ENCODE data around the gene SH3BGRL2. TPM values are rescaled to one million over a fixed set of nuclear protein-coding genes. Genes with fewer than 3 reads are reported as not detected.

Gene SH3BGRL2
- 10 to 100 TPM; 26.4 to 29.1 TPM for total RNA-seq

DNA sequence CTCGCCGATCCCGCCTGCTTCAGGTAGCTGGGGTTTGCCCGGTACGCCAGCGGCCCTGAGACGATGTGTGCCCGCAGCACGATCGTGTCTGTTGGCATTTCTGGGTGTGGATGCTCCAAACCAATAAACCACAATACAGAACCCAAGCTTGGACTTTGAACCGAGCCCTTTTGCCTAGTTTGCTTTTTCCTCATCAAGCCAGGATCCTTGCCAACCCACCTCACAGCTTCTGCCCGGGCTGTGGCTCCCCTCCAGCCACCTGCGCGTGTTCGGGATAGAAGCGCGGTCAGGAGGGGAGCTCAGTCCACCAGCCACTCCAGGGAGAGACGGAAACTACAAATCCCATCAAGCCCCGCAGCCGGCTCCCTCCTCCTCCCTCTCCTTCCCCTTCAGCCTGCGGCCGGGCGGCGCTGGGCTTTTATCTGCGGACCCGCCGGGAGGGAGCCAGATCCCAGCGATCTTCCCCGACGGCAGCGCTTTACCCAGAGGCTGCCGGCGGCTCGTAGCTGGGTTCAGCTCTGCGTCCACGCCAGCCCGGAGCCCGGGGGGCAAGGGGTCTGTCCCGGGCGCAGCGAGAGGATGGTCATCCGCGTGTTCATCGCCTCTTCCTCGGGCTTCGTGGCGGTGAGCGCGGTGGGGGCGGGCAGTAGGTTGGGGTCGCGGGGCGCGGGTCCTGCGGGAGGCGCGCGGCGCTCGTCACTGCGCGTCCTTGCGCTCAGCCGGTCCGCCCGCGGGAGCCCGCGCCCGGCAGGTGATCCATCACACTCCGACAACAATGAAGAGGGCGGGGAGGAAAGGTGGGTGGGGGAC, at the start of gene SH3BGRL2:
Gene SH3BGRL2, plus strand, starts transcription at position 447 of the 810 bp plus-strand sequence. Its CDS starts 133 bp downstream, at position 580.
- Histone ChIP-seq H3K27ac (peak within 1 kb of the TSS; percentile 62 to 94 (median 92)), H3K4me3 (peak within 1 kb of the TSS; percentile 71 to 82), H3K27me3 (no peaks in the 10 kb centered on the region), H3K9me3 (no peaks in the 10 kb centered on the region), H3K4me1 (peaks cover 32% of the 10 kb centered on the region), H3K36me3 (replicated peaks in 1 of 2; ENCODE audit: insufficient read depth in 1 of 2, low read depth in 2 of 2) (no peaks in the 10 kb centered on the region)
- peak; percentile 85 to 93 (median 91) for DNase-seq
- peak; percentile 92 for ATAC-seq
- TF ChIP-seq POLR2A (IDR thresholded peaks at IDR 0.05) = peak in 2 of 3 donors; percentile 63 to 64
- TF ChIP-seq, protein P1, sequence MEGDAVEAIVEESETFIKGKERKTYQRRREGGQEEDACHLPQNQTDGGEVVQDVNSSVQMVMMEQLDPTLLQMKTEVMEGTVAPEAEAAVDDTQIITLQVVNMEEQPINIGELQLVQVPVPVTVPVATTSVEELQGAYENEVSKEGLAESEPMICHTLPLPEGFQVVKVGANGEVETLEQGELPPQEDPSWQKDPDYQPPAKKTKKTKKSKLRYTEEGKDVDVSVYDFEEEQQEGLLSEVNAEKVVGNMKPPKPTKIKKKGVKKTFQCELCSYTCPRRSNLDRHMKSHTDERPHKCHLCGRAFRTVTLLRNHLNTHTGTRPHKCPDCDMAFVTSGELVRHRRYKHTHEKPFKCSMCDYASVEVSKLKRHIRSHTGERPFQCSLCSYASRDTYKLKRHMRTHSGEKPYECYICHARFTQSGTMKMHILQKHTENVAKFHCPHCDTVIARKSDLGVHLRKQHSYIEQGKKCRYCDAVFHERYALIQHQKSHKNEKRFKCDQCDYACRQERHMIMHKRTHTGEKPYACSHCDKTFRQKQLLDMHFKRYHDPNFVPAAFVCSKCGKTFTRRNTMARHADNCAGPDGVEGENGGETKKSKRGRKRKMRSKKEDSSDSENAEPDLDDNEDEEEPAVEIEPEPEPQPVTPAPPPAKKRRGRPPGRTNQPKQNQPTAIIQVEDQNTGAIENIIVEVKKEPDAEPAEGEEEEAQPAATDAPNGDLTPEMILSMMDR (IDR thresholded peaks at IDR 0.05) = no peak
- 1 to 3% methylated on average over 11 to 64 of the region's 72 CpGs for WGBS, 2 donors
- intact Hi-C loops (cut with DNase I) = no loop called here

DNA sequence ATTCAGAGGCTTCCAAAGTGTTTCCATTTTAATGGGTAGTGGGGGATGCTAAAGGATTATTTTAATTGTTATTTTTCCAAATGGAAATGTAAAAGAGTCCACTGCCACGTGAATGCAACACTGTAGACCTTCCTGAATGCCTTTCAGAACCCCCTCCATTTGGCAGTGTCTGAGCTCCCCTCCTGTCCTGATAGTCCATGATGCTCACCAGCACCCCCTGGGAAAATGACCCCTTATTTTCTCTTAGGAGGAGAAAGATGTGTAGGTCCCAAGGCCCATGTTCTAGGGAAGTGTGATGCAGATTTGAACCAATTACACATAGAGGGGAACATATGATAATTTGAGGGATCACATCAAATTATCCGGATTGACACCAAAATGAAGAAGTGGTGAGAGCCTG, 46.8 kb upstream of the SH3BGRL2 start:
- no peak for DNase-seq

DNA sequence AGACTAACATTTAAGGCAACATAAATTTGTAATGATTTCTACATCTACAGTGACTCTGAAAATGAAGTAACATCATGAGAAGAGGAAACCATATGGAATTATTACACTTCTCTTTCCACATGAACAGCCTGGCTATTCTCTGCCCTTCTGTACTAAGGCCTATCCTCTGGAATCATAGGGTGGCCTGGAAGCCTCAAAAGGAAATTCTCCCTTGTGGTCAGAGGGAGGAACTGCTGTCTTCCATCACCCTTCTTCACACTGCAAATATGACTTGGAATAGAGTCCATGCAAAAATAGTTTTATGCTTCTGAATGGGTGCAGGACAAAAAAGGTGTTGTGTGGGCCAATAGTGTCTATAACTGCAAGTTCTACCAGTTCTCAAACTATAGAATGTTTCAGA, 44.6 kb upstream of the SH3BGRL2 start:
- DNase-seq (no peak), ATAC-seq (peak; percentile 67)
- Histone ChIP-seq H3K4me1 (no peaks in the 10 kb centered on the region), H3K27me3 (no peaks in the 10 kb centered on the region), H3K9me3 (no peaks in the 10 kb centered on the region), H3K4me3 (no peak overlapping the region), H3K27ac (no peak overlapping the region), H3K36me3 (replicated peaks in 1 of 2; ENCODE audit: insufficient read depth in 1 of 2, low read depth in 2 of 2) (no peaks in the 10 kb centered on the region)
- TF ChIP-seq, protein P1 (IDR thresholded peaks at IDR 0.05) = peak in 5 of 7 experiments; percentile 24 to 48 (median 41)
- no peak for TF ChIP-seq POLR2A (IDR thresholded peaks at IDR 0.05)
- intact Hi-C loops (cut with DNase I) = loop anchor here (10.0 kb wide), 1 partner anchor 128 kb away; no protein-coding TSS in a partner anchor

More for the DNA sequence above, 46.8 kb upstream of the SH3BGRL2 start:
- H3K9me3 ChIP-seq = no peaks in the 10 kb centered on the region
- intact Hi-C loops (cut with DNase I) = loop anchor here (10.0 kb wide), 1 partner anchor 130 kb away; no protein-coding TSS in a partner anchor
- no peak for ATAC-seq
- H3K27me3 ChIP-seq = no peaks in the 10 kb centered on the region
- H3K36me3 ChIP-seq (replicated peaks in 1 of 2; ENCODE audit: insufficient read depth in 1 of 2, low read depth in 2 of 2) = no peaks in the 10 kb centered on the region
- H3K27ac ChIP-seq = no peak overlapping the region
- no peaks in the 10 kb centered on the region for H3K4me1 ChIP-seq
- WGBS, 2 donors = 81 to 91% methylated on average over 2 of the region's 2 CpGs
- TF ChIP-seq POLR2A (IDR thresholded peaks at IDR 0.05) = no peak
- TF ChIP-seq, protein P1 (IDR thresholded peaks at IDR 0.05) = no peak
- no peak overlapping the region for H3K4me3 ChIP-seq

DNA sequence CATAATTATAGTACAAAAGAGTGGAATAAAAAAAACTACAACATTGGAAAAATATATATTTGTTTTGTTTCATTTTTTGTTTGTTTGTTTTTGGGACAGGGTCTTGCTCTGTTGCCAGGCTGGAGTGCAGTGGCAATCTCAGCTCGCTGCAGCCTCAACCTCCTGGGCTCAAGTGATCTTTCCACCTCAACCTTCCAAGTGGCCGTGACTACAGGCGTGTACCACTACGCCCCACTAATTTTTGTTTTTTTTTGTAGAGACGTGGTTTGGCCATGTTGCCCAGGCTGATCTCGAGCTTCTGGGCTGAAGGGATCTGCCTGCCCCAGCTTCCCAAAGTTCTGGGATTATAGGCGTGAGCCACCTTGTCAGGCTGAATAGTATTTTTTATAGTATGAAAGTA, 41.4 kb upstream of the SH3BGRL2 start:
- no peaks in the 10 kb centered on the region for H3K9me3 ChIP-seq
- DNase-seq (no peak), ATAC-seq (no peak)
- no peak overlapping the region for H3K27ac ChIP-seq
- intact Hi-C loops (cut with DNase I) = loop anchor here (10.0 kb wide), 1 partner anchor 125 kb away; no protein-coding TSS in a partner anchor
- no peak overlapping the region for H3K4me3 ChIP-seq
- no peaks in the 10 kb centered on the region for H3K4me1 ChIP-seq
- TF ChIP-seq POLR2A (IDR thresholded peaks at IDR 0.05) = no peak
- TF ChIP-seq, protein P1 (IDR thresholded peaks at IDR 0.05) = no peak
- no peaks in the 10 kb centered on the region for H3K36me3 ChIP-seq (replicated peaks in 1 of 2; ENCODE audit: insufficient read depth in 1 of 2, low read depth in 2 of 2)
- no peaks in the 10 kb centered on the region for H3K27me3 ChIP-seq
- 82 to 87% methylated on average over 7 of the region's 7 CpGs for whole genome bisulfite sequencing, 2 donors
